Upper lobe of left lung (tissue), 6 donors: ENCODE data around the gene TMEM247. TPM values are rescaled to one million over a fixed set of nuclear protein-coding genes. Genes with fewer than 3 reads are reported as not detected.

Experiments
- ATAC-seq, 2 donors: fragments of 200-7000 bp; cut with Tn5 transposase; one replicate each; pipeline ENCODE4 v1.9.1; 2022; ENCODE audit warnings: mild to moderate bottlenecking in 2 of 2, moderate library complexity in 2 of 2; ENCODE audit not compliant: low FRiP score in 2 of 2
- DNase-seq, 2 donors: peaks; one replicate each; pipeline ENCODE4 v3.0.0-alpha.2; 2019 to 2020
- H3K27ac ChIP-seq, 4 donors: fragments of 200-600 bp; sonication (generic); one replicate each; pipeline ENCODE4 v1.5.1; 2016 to 2019
- H3K27me3 ChIP-seq, 4 donors: fragments of 200-600 bp; sonication (generic); one replicate each; pipeline ENCODE4 v1.5.1; 2017 to 2019
- H3K36me3 ChIP-seq, 4 donors: fragments of 200-600 bp; sonication (generic); one replicate each; pipeline ENCODE4 v1.5.1; 2016 to 2019
- H3K4me1 ChIP-seq, 4 donors: fragments of 200-600 bp; sonication (generic); one replicate each; pipeline ENCODE4 v1.5.1; 2018 to 2019
- H3K4me3 ChIP-seq, 4 donors: fragments of 200-600 bp; sonication (generic); one replicate each; pipeline ENCODE4 v1.5.1; 2017 to 2019; ENCODE audit warnings: mild to moderate bottlenecking in 2 of 4, moderate library complexity in 1 of 4
- H3K9me3 ChIP-seq, 4 donors: fragments of 200-600 bp; sonication (generic); one replicate each; pipeline ENCODE4 v1.5.1; 2018 to 2019
- CTCF ChIP-seq, 6 experiments: fragments of 450-650 bp in 4 of 6; fragments of 200-600 bp in 2 of 6; sonication (generic) in 2 of 6; IDR thresholded peaks; one replicate each; pipeline ENCODE4 v1.5.1; 2016 to 2019; ENCODE audit warnings: antibody characterized with exemption in 6 of 6
- EP300 ChIP-seq, 4 donors: sonication (generic); formaldehyde crosslinking; IDR thresholded peaks; one replicate each; pipeline ENCODE4 v1.5.1; 2017; ENCODE audit warnings: antibody characterized with exemption in 4 of 4, control low read depth in 2 of 4
- POLR2A ChIP-seq, 4 donors: fragments of 450-650 bp; IDR thresholded peaks; one replicate each; pipeline ENCODE4 v1.5.1; 2016 to 2017; ENCODE audit warnings: antibody characterized with exemption in 4 of 4, mild to moderate bottlenecking in 2 of 4
- POLR2AphosphoS5 ChIP-seq, 2 donors: sonication (generic); formaldehyde crosslinking; IDR thresholded peaks; one replicate each; pipeline ENCODE4 v1.5.1; 2017; ENCODE audit warnings: antibody characterized with exemption in 2 of 2
- WGBS, 2 donors: methylation state at CpG; one replicate each; pipeline ENCODE4 v1.1.5; 2017 to 2018; 5-methylcytosine and 5-hydroxymethylcytosine counted together
- total RNA-seq, 6 donors: library from RNA; depleted of rRNA in 4 of 6; stranded (reverse); fragments of >200 nt in 4 of 6; gene quantifications; one replicate each; pipeline versions ENCODE4 v1.1.0 to v1.2.1, GENCODE V29; 2016 to 2021
- donor health status: DM: no; HTN: no; CAD: no; lungs with moderate emphysema.
- donor health status: DM: no; HTN: yes; CAD: no; lungs with severe emphysema.

The TMEM247 gene
- total RNA-seq = not detected

GRCh38 chr2:46479265-46479664, at the start of gene TMEM247:
TMEM247 (plus strand) TSS chr2:46479565.
- TF ChIP-seq POLR2A (IDR thresholded peaks at IDR 0.05) (no peak), POLR2AphosphoS5 (IDR thresholded peaks at IDR 0.05) (no peak), EP300 (IDR thresholded peaks at IDR 0.05) (no peak), CTCF (IDR thresholded peaks at IDR 0.05) (no peak)
- Histone ChIP-seq H3K27me3 (no peaks in the 10 kb centered on the region), H3K36me3 (no peaks in the 10 kb centered on the region), H3K4me3 (no peak within 1 kb of the TSS), H3K4me1 (peaks cover 4 to 20% (median 8%) of the 10 kb centered on the region in 4 donors), H3K9me3 (no peaks in the 10 kb centered on the region), H3K27ac (no peak within 1 kb of the TSS)
- ATAC-seq (no peak), DNase-seq (no peak)
- 79 to 94% methylated on average over 5 of the region's 5 CpGs for WGBS, 2 donors

- Histone ChIP-seq H3K27ac (no peak overlapping the region), H3K4me1 (peaks cover 0 to 1% (median 0%) of the 10 kb centered on the region in 4 donors), H3K4me3 (no peak overlapping the region), H3K9me3 (no peaks in the 10 kb centered on the region), H3K36me3 (no peaks in the 10 kb centered on the region), H3K27me3 (no peaks in the 10 kb centered on the region)
- WGBS, 2 donors = 91 to 97% methylated on average over 1 of the region's 1 CpG
- ATAC-seq (no peak), DNase-seq (no peak)
- no peak for TF ChIP-seq POLR2A (IDR thresholded peaks at IDR 0.05)
- TF ChIP-seq POLR2AphosphoS5 (IDR thresholded peaks at IDR 0.05) = no peak
- no peak for TF ChIP-seq CTCF (IDR thresholded peaks at IDR 0.05)
- no peak for TF ChIP-seq EP300 (IDR thresholded peaks at IDR 0.05)
These were observed 49.0 kb upstream of the TMEM247 start for GRCh38 chr2:46430413-46430812.

GRCh38 chr2:46430992-46431391, 48.4 kb upstream of the TMEM247 start:
- Histone ChIP-seq H3K27ac (no peak overlapping the region), H3K4me3 (no peak overlapping the region), H3K36me3 (no peaks in the 10 kb centered on the region), H3K9me3 (no peaks in the 10 kb centered on the region), H3K4me1 (peaks cover 0 to 7% (median 0%) of the 10 kb centered on the region in 4 donors), H3K27me3 (no peaks in the 10 kb centered on the region)
- WGBS, 2 donors = 86 to 91% methylated on average over 1 of the region's 1 CpG
- TF ChIP-seq CTCF (IDR thresholded peaks at IDR 0.05) (no peak), EP300 (IDR thresholded peaks at IDR 0.05) (no peak), POLR2AphosphoS5 (IDR thresholded peaks at IDR 0.05) (no peak), POLR2A (IDR thresholded peaks at IDR 0.05) (no peak)
- DNase-seq (no peak), ATAC-seq (no peak)

- Histone ChIP-seq H3K4me1 (peaks cover 0 to 7% (median 0%) of the 10 kb centered on the region in 4 donors), H3K9me3 (no peaks in the 10 kb centered on the region), H3K27me3 (no peaks in the 10 kb centered on the region), H3K4me3 (no peak overlapping the region), H3K36me3 (no peaks in the 10 kb centered on the region), H3K27ac (no peak overlapping the region)
- ATAC-seq (no peak), DNase-seq (no peak)
- TF ChIP-seq EP300 (IDR thresholded peaks at IDR 0.05) (no peak), POLR2A (IDR thresholded peaks at IDR 0.05) (no peak), CTCF (IDR thresholded peaks at IDR 0.05) (no peak), POLR2AphosphoS5 (IDR thresholded peaks at IDR 0.05) (no peak)
- WGBS, 2 donors = 76 to 83% methylated on average over 5 of the region's 5 CpGs
These were observed 47.7 kb upstream of the TMEM247 start for GRCh38 chr2:46431481-46432235.

GRCh38 chr2:46434851-46435273, 44.5 kb upstream of the TMEM247 start:
- Histone ChIP-seq H3K4me1 (peaks cover 0 to 7% (median 0%) of the 10 kb centered on the region in 4 donors), H3K27me3 (no peaks in the 10 kb centered on the region), H3K36me3 (no peaks in the 10 kb centered on the region), H3K4me3 (no peak overlapping the region), H3K27ac (no peak overlapping the region), H3K9me3 (no peaks in the 10 kb centered on the region)
- DNase-seq (no peak), ATAC-seq (no peak)
- TF ChIP-seq EP300 (IDR thresholded peaks at IDR 0.05) (no peak), CTCF (IDR thresholded peaks at IDR 0.05) (no peak), POLR2A (IDR thresholded peaks at IDR 0.05) (no peak), POLR2AphosphoS5 (IDR thresholded peaks at IDR 0.05) (no peak)
- 72 to 73% methylated on average over 3 of the region's 3 CpGs for WGBS, 2 donors
